ENCODE results near the gene TEN1.
A peak's percentile ranks its signal among the peaks of the same experiment; 100 is the strongest.
"Not testable (repeated sequence)": the region's sequence is repeated elsewhere in the genome, so short reads cannot be mapped to it uniquely, and the experiment has no call there.

The TEN1 gene

GRCh38 chr17:75978938-75979704, at the start of gene TEN1, which contains the start of gene ACOX1:
TEN1 (plus strand) TSS chr17:75979240; CDS start chr17:75986193, 6,953 bp downstream.
ACOX1 (minus strand) TSS chr17:75979166; CDS start chr17:75979073, 93 bp downstream.
- DNase-seq: peak; percentile 96

- DNase-seq: no peak
These were observed 48.0 kb upstream of the TEN1 start for GRCh38 chr17:75931062-75931461.

GRCh38 chr17:75932852-75933251, 46.2 kb upstream of the TEN1 start:
- DNase-seq: no peak

DNA sequence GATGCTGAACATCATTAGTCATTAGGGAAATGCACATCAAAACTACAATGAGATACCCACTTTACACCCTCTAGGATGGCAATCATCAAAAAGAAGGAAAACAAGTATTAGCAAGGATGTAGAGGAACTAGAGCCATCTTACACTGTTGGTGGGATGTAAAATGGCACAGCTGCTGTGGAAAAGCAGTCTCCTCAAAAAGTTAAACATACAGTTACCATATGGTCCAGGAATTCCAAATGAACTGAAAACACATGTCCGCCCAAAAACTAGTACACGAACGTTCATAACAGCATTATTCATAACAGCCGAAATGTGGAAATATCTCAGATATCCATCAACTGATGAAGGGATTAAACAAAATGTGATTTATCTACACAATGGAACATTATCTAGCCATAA, 45.2 kb upstream of the TEN1 start:
- DNase-seq: no peak

DNA sequence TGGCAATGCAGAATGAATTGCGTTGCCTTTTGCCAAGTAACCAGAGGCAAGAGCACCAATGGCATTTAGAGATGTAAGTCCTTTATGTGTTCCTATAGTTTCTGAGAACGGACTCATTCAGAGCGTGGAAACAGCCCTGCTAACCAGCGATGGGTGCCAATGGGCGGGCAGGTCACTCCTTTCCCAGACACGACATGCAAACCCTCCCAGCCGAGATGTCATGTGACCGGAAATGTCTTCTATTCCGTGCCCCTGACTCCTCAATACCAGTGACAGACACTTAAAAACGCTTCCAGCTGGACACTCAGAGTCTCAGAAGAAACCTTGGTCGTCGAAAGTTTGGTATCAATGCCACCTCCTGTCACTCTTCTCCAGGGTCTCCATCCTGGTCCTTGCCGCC, 41.4 kb upstream of the TEN1 start:
- no peak for DNase-seq

- peak; percentile 88 for DNase-seq
These were observed 38.2 kb upstream of the TEN1 start, which contains the start of gene FBF1 for GRCh38 chr17:75940727-75941441. FBF1 (minus strand) TSS chr17:75941042; CDS start chr17:75938149, 2,893 bp downstream.

DNA sequence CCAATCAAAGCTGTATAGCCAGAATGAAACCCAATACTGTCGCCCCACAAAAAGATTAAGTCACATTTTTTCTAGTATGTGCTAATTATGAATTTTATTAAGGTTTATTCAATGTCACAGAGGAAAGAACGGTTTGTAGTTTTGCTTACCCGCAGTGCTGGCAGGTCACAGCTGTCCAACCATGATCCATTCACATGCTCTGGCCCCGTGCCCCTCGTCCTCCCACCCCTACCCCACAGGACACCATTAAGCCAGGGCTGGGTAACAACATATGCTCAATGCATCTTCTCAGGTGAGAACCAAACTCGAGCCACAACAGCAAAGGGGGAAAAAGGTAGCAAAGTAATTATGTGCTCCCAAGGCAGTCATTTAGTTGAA, 37.6 kb upstream of the TEN1 start:
- DNase-seq: no peak

GRCh38 chr17:75942473-75942872, 36.6 kb upstream of the TEN1 start:
- no peak for DNase-seq

GRCh38 chr17:75943491-75943890, 35.5 kb upstream of the TEN1 start:
- no peak for DNase-seq

DNA sequence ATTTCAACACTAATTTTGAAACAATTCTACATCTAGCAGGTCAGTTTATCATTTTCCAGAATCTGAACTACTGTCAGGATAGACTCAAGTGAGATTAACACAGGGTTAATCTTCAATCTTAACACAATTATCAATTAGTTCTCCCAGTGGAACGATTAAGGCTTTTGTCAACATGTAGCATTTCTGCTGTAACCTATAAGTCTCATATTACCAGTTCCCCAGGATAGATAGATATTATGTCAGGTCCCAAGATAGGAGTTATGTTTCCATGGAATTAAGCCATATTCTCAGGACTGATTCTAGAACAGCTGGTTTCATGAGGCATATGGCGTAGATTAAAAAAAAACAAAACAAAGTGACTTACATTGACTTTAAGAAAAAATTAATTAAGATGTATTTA, 33.8 kb upstream of the TEN1 start:
- no peak for DNase-seq

- no peak for DNase-seq
These were observed 28.6 kb upstream of the TEN1 start for GRCh38 chr17:75950421-75950820.

DNA sequence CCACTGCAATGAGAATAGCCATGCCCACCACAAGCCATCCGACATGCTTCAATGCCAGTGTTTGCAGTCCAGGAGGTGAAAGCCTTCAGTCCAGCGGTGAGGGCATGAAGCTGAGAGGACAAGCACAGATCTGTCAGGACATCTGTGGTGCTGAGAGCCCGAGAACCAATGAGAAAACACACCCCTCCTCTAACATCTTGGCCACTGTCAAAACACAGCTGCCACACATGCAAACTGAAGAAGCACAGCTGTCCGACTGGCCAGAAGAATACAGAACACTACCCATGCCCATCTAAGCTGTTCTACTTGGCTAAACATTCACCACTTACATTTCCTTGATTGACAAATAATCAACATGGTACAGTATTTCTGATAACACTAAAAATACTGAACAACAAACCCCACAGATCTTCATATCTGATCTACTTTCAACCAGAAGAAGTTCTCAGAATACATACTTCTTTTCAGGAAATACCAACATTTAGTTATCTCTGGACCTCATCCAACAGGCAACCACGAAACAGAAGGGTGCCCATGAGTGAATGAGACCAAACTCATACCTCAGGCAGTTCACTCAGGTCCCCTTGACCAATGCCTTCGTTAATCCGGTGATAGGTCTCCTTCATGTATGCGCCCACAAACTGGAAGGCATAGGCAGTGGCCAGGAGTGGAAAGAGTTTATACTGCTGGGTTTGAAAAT, 28.0 kb upstream of the TEN1 start:
- no peak for DNase-seq

DNA sequence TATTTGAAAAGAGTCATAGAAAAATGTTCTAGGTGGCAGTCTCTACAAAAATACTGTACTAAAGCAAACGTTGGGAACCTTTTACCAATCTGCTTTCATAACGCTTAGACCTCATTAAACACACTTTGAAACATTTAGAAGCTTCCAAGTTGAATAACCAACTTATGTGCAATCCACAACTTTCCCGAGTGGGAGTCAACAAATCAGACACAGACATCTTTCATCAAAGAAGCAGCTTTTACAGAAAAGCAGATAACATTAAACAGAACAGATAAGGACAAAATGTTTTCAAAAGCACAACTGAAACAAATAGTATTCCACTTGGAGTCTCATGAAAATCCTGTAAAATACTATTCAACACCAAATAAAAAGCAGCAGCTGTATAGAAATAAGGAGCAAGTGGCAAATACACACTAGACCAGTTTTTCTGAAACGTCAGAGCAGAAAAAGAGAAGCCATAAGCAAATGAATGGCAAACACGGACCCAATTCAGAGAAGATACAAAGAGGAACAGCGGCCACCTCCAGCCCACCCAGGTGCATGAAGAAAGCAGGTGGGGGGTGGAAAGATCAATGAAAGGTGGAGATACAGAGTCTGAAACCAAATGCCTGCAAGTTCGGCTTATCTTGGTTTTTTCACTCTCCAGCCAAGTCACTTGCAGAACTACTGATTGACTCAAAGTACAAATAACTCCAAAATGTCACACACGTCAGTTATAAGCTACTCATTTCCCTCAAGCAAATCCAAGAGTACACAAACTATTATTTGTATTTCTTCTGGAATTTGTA, 19.8 kb upstream of the TEN1 start:
- DNase-seq: no peak

GRCh38 chr17:75959839-75960511, 19.1 kb upstream of the TEN1 start:
- no peak for DNase-seq

DNA sequence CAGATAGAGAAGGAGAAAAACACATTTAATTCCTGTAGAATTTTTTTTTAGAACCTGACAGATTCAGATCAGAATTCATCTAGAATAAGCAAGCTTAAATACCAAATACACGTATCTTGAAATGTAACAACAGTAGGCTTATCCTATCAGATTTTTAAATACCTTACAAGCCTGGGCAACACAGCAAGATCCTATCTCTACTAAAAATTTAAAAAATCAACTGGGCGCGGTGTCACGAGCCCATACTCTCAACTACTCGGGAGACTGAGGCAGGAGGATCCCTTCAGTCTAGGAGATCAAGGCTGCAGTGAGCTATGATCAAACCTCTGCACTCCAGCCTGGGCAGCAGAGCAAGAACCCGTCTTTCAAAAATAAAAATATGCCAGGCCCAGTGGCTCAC, 13.6 kb upstream of the TEN1 start:
- DNase-seq: no peak

- not testable (repeated sequence) for DNase-seq
These were observed 10.0 kb upstream of the TEN1 start for GRCh38 chr17:75969044-75969443.

DNA sequence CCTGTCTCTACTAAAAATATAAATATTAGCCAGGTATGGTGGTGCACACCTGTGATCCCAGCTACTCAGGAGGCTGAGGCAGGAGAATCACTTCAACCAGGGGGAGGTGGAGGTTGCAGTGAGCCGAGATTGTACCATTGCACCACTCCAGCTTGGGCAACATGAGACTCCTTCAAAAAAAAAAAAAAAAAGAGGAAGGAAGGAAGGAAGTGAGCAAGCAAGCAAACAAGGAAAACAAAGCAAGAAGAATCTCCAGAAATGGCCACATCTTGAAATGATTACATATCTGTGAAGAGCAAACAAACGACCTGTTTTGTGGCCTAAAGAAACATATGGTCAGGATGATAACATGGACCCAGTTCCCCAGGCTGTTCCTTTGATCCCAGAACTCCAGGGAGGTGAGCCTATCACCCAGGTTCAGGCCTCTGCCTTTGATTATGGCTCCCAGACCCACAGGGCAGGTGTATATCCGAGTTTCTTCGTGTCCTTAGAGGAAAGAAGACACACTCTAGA, 9.0 kb upstream of the TEN1 start:
- no peak for DNase-seq

DNA sequence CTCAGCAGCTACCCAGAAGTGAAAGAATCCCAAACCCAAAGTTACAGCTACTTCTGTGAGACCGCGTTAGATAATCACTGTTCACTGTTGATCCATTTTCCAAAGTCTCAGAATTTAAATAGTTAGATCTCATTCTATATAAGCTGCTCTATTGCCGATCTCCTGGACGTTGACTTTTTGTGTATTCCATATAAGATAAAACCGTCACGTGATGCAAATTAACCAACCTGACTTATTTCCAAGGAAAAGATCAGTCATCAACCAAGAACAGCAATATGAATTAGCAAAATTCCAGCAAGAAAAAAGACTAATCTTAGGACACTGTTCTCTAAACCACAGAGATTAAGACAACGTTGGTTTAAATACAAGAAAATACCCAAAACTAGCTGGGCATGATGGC, 8.4 kb upstream of the TEN1 start:
- DNase-seq: no peak

- DNase-seq: not testable (repeated sequence)
These were observed 3.9 kb upstream of the TEN1 start for GRCh38 chr17:75975187-75975586.

DNA sequence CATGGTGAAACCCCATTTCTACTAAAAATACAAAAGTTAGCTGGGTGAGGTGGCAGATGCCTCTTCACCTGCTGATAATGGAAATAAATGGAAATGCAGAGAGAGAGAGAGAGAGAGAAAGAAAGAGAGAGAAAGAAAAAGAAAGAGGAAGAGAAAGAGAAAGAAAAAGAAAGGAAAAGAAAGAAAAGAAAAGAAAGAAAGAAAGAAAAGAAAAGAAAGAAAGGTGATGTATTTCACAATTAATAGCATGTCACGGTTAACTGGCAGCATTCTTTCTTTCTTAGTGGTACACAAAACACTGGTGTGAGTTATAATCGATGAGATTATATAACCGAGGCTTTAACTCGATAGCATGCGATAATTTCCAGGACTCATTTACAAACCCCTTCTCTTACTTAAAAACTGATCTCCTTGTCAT, 3.3 kb upstream of the TEN1 start:
- DNase-seq: no peak

DNA sequence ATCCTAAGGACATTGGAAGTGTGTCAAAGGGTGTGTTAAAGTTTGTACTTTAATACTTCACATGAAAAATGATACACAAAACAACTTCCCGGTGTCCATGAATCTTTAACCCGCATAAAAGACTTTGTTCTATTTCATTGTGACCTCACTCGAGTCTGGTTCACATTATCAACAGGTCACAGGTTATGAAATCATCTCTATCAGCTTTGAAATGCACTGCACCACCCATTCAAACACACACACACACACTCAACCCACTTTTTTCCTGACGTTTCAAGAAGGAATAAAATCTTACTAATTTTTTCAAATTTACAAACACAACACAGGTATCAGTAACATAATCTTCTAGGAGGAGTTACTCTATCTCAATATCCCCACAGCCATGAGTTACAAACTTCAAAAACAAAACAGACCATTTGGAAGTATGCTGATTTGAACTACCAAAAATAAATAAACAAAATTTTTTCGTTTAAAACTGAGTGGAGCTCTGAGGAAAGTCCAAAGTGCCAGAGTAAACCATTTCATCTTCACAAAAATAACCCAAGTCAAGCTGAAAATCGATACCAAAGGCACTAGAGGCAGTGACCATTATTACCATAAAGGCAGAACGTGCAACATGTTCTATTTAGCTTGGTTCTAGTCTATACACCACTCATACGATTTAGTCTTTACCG, 2.7 kb upstream of the TEN1 start:
- no peak for DNase-seq
